ENCODE measurements around the gene MS4A8.

DNA sequence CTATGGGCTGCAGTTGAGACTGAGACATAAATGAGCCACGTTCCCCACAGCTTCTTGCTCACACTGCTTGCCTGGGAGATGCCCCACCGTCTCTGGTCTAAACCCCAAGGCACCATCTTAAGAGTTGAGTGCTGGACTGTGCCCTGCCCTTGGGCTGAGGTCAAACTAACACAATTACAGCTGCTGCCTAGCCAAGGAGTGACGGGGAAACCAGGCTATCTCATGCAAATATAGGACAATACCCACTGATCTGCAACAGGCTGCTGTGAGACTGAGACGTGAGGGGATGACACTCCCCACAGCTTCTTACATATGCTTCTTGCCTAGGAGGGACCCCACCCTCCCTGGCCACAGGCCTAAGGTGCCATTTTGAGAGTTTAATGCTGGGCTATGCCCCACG, 7.8 kb upstream of the MS4A8 start:
- TF ChIP-seq, protein P1, sequence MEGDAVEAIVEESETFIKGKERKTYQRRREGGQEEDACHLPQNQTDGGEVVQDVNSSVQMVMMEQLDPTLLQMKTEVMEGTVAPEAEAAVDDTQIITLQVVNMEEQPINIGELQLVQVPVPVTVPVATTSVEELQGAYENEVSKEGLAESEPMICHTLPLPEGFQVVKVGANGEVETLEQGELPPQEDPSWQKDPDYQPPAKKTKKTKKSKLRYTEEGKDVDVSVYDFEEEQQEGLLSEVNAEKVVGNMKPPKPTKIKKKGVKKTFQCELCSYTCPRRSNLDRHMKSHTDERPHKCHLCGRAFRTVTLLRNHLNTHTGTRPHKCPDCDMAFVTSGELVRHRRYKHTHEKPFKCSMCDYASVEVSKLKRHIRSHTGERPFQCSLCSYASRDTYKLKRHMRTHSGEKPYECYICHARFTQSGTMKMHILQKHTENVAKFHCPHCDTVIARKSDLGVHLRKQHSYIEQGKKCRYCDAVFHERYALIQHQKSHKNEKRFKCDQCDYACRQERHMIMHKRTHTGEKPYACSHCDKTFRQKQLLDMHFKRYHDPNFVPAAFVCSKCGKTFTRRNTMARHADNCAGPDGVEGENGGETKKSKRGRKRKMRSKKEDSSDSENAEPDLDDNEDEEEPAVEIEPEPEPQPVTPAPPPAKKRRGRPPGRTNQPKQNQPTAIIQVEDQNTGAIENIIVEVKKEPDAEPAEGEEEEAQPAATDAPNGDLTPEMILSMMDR (IDR thresholded peaks at IDR 0.05), result no peak
- TF ChIP-seq POLR2A (IDR thresholded peaks at IDR 0.05), result no peak
